Common myeloid progenitor, CD34-positive (primary cell): Measurements from ENCODE around the gene SMAD5.

Source experiments
- CTCF ChIA-PET: fragments of 350-600 bp; sonication (Branson Sonifier 250); formaldehyde crosslinking; loops from one replicate; lab custom pipeline; 2021; ENCODE audit warnings: antibody characterized with exemption; lab: Charles Lee
- POLR2A ChIA-PET: fragments of 350-600 bp; sonication (Branson Sonifier 250); formaldehyde crosslinking; loops from one replicate; lab custom pipeline; 2021; ENCODE audit warnings: antibody characterized with exemption; lab: Charles Lee
- DNase-seq, 3 donors: peaks; one replicate each; pipeline versions ENCODE4 v3.0.0 to v3.0.0-alpha.2; 2013
- H3K27ac ChIP-seq, 2 experiments: 1 replicate in 1 of 2; 2 replicates in 1 of 2; pipeline ENCODE4 v1.7.0; 2013; ENCODE audit warnings: inconsistent platforms in 2 of 2, low read length in 2 of 2, mild to moderate bottlenecking in 2 of 2, low read depth in 1 of 2, moderate library complexity in 1 of 2; ENCODE audit not compliant: severe bottlenecking in 2 of 2, insufficient read depth in 1 of 2, poor library complexity in 1 of 2
- H3K27me3 ChIP-seq, 5 experiments: replicated peaks in 2 of 5; 1 replicate in 3 of 5; 2 replicates in 2 of 5; pipeline versions ENCODE4 v1.6.1 to v1.7.0; 2013; ENCODE audit warnings: low read length in 4 of 5, mild to moderate bottlenecking in 2 of 5, moderate library complexity in 2 of 5, inconsistent platforms in 1 of 5; ENCODE audit not compliant: insufficient read depth in 5 of 5, control insufficient read depth in 4 of 5
- H3K36me3 ChIP-seq, 4 experiments: 1 replicate in 2 of 4; 2 replicates in 2 of 4; pipeline versions ENCODE4 v1.6.1 to v1.7.0; 2013; ENCODE audit warnings: low read length in 3 of 4, control low read depth in 1 of 4, mild to moderate bottlenecking in 1 of 4; ENCODE audit not compliant: control insufficient read depth in 4 of 4, insufficient read depth in 4 of 4
- H3K4me1 ChIP-seq, 4 experiments: 1 replicate in 3 of 4; 2 replicates in 1 of 4; pipeline versions ENCODE4 v1.6.1 to v1.7.1; 2013; ENCODE audit warnings: low read length in 3 of 4, mild to moderate bottlenecking in 3 of 4, control low read depth in 1 of 4, inconsistent platforms in 1 of 4, moderate library complexity in 1 of 4; ENCODE audit not compliant: control insufficient read depth in 4 of 4, insufficient read depth in 4 of 4; ENCODE audit errors: control extremely low read depth in 1 of 4
- H3K4me3 ChIP-seq, 7 experiments: 1 replicate in 4 of 7; 2 replicates in 3 of 7; pipeline versions ENCODE4 v1.5.1 to v1.7.0; 2013; ENCODE audit warnings: mild to moderate bottlenecking in 7 of 7, low read length in 6 of 7, moderate library complexity in 6 of 7, inconsistent platforms in 2 of 7, low read depth in 2 of 7, control low read depth in 1 of 7; ENCODE audit not compliant: insufficient read depth in 4 of 7, control insufficient read depth in 1 of 7; ENCODE audit errors: extremely low read depth in 1 of 7
- H3K9me3 ChIP-seq, 5 experiments: 1 replicate in 4 of 5; 2 replicates in 1 of 5; pipeline versions ENCODE4 v1.6.1 to v1.7.1; 2013; ENCODE audit warnings: low read length in 4 of 5, mild to moderate bottlenecking in 2 of 5, inconsistent platforms in 1 of 5, low read depth in 1 of 5, moderate library complexity in 1 of 5; ENCODE audit not compliant: control insufficient read depth in 4 of 5, insufficient read depth in 2 of 5; ENCODE audit errors: control extremely low read depth in 1 of 5
- WGBS: methylation state at CpG from one replicate; pipeline ENCODE4 v1.1.5; 2013; ENCODE audit not compliant: insufficient coverage; 5-methylcytosine and 5-hydroxymethylcytosine counted together

SMAD5 gene

DNA sequence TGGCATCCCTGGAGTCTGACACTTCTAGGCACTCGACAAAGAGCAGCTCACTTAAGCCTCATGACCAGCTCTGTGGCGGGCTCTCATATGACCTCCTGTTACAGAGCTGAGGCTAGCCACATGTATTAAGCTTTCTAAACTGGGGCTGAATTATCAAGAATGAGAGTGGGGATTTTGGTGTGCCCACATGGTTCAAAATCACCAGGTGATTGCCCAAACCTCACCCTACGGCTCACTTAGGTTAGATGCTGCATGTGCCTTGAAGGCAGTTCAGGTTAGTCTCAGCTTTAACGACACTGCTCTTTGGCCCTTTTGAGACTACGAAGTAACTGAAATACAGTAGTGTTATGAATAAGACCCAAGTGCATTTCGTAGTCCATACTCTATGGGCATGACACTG is 99.7 kb downstream of the SMAD5 start:
- H3K36me3 ChIP-seq: no peaks in the 10 kb centered on the region
- H3K27ac ChIP-seq: no peak overlapping the region
- no peaks in the 10 kb centered on the region for H3K9me3 ChIP-seq
- no peak for DNase-seq
- no peaks in the 10 kb centered on the region for H3K4me1 ChIP-seq
- no peak overlapping the region for H3K4me3 ChIP-seq
- WGBS: 100% methylated on average over 6 of the region's 6 CpGs
- ChIA-PET POLR2A (no interaction called here), CTCF (interaction anchor here (0.6 kb wide), 1 partner anchor 18 kb away, joined by 3 read pairs; no protein-coding TSS in a partner anchor)
- peaks cover 0 to 20% (median 7%) of the 10 kb centered on the region in 5 experiments for H3K27me3 ChIP-seq
